ENCODE data around the gene MARCHF2. TPM values are rescaled to one million over a fixed set of nuclear protein-coding genes. Genes with fewer than 3 reads are reported as not detected.

The MARCHF2 gene
- 10 to 100 TPM; 23.5 to 30.2 (median 26.0) TPM for total RNA-seq (2021; fragmentation: NEBNext Ultra II Directional; extraction: Animal tissue kit (Norgen Biotek cat#: 25700))
- long read RNA-seq, partial matches to known transcripts, result 3 of 5 reads
- long read RNA-seq, other reads (novel, unspliced or antisense), result 1 of 5 reads

GRCh38 chr19:8412783-8413628, at the start of gene MARCHF2:
MARCHF2 (plus strand) TSS chr19:8413305; CDS start chr19:8421841, 8,536 bp downstream.
- no peaks in the 10 kb centered on the region for H3K36me3 Mint-ChIP-seq (ENCODE audit: low read depth)
- peaks cover 2% of the 10 kb centered on the region; the same call in 1 of the 2 replicates for H3K27me3 Mint-ChIP-seq (ENCODE audit: insufficient read depth)
- TF ChIP-seq CTCF (IDR thresholded peaks at IDR 0.05), result peak; percentile 85
- peak; percentile 95 for DNase-seq
- no peaks in the 10 kb centered on the region for H3K9me3 Mint-ChIP-seq
- peak within 1 kb of the TSS; percentile 75 for H3K4me3 Mint-ChIP-seq
- peaks cover 11% of the 10 kb centered on the region; the same call in 1 of the 2 replicates for H3K4me1 Mint-ChIP-seq (ENCODE audit: low read depth)
- no peak within 1 kb of the TSS for H3K27ac Mint-ChIP-seq

GRCh38 chr19:8363803-8364771, 49.0 kb upstream of the MARCHF2 start, which contains the start of gene ANGPTL4:
ANGPTL4 (plus strand) TSS chr19:8364155; CDS start chr19:8364322, 167 bp downstream.
- Mint-ChIP-seq H3K27ac (peak within 1 kb of the TSS; percentile 89), H3K36me3 (ENCODE audit: low read depth) (no peaks in the 10 kb centered on the region), H3K4me3 (peak within 1 kb of the TSS; percentile 88), H3K27me3 (ENCODE audit: insufficient read depth) (peaks cover 2% of the 10 kb centered on the region), H3K9me3 (no peaks in the 10 kb centered on the region), H3K4me1 (ENCODE audit: low read depth) (peaks cover 46% of the 10 kb centered on the region)
- peak; percentile 59 for DNase-seq
- TF ChIP-seq CTCF (IDR thresholded peaks at IDR 0.05), result peak; percentile 59

- peaks cover 2% of the 10 kb centered on the region for H3K27me3 Mint-ChIP-seq (ENCODE audit: insufficient read depth)
- H3K27ac Mint-ChIP-seq, result no peak overlapping the region
- no peaks in the 10 kb centered on the region for H3K36me3 Mint-ChIP-seq (ENCODE audit: low read depth)
- H3K4me1 Mint-ChIP-seq (ENCODE audit: low read depth), result peaks cover 46% of the 10 kb centered on the region
- no peaks in the 10 kb centered on the region for H3K9me3 Mint-ChIP-seq
- no peak for TF ChIP-seq CTCF (IDR thresholded peaks at IDR 0.05)
- no peak for DNase-seq
- no peak overlapping the region for H3K4me3 Mint-ChIP-seq
These were observed 47.0 kb upstream of the MARCHF2 start for GRCh38 chr19:8366121-8366581.

- TF ChIP-seq CTCF (IDR thresholded peaks at IDR 0.05), result no peak
- DNase-seq, result no peak
- H3K36me3 Mint-ChIP-seq (ENCODE audit: low read depth), result no peaks in the 10 kb centered on the region
- H3K27me3 Mint-ChIP-seq (ENCODE audit: insufficient read depth), result no peaks in the 10 kb centered on the region; the same call in 1 of the 2 replicates
- no peak overlapping the region for H3K27ac Mint-ChIP-seq
- peak overlapping the region; percentile 64 for H3K4me3 Mint-ChIP-seq
- H3K4me1 Mint-ChIP-seq (ENCODE audit: low read depth), result peaks cover 41% of the 10 kb centered on the region
- H3K9me3 Mint-ChIP-seq, result no peaks in the 10 kb centered on the region
These were observed 46.2 kb upstream of the MARCHF2 start for GRCh38 chr19:8366961-8367326.

Measured in HFFc6 (cell line).